HL-60 (cell line): ENCODE measurements around the gene PAK4.

ENCODE experiments used
- GABPA ChIP-seq: IDR thresholded peaks from 2 replicates; pipeline ENCODE4 v1.6.1; 2012; ENCODE audit warnings: low read depth
- POLR2AphosphoS5 ChIP-seq: IDR thresholded peaks from 2 replicates; pipeline ENCODE4 v1.6.1; 2012; ENCODE audit warnings: low read depth
- TF ChIP-seq, protein P1 (sequence below): IDR thresholded peaks from one replicate; pipeline ENCODE4 v1.5.1; 2011; ENCODE audit warnings: low read length, control low read depth, inconsistent platforms; ENCODE audit not compliant: insufficient read depth
- TF ChIP-seq, protein P2 (sequence below): IDR thresholded peaks from 2 replicates; pipeline ENCODE4 v1.6.1; 2012; ENCODE audit warnings: low read depth; ENCODE audit not compliant: insufficient replicate concordance

- TF ChIP-seq, protein P1, sequence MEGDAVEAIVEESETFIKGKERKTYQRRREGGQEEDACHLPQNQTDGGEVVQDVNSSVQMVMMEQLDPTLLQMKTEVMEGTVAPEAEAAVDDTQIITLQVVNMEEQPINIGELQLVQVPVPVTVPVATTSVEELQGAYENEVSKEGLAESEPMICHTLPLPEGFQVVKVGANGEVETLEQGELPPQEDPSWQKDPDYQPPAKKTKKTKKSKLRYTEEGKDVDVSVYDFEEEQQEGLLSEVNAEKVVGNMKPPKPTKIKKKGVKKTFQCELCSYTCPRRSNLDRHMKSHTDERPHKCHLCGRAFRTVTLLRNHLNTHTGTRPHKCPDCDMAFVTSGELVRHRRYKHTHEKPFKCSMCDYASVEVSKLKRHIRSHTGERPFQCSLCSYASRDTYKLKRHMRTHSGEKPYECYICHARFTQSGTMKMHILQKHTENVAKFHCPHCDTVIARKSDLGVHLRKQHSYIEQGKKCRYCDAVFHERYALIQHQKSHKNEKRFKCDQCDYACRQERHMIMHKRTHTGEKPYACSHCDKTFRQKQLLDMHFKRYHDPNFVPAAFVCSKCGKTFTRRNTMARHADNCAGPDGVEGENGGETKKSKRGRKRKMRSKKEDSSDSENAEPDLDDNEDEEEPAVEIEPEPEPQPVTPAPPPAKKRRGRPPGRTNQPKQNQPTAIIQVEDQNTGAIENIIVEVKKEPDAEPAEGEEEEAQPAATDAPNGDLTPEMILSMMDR: no peak
- TF ChIP-seq, protein P2, sequence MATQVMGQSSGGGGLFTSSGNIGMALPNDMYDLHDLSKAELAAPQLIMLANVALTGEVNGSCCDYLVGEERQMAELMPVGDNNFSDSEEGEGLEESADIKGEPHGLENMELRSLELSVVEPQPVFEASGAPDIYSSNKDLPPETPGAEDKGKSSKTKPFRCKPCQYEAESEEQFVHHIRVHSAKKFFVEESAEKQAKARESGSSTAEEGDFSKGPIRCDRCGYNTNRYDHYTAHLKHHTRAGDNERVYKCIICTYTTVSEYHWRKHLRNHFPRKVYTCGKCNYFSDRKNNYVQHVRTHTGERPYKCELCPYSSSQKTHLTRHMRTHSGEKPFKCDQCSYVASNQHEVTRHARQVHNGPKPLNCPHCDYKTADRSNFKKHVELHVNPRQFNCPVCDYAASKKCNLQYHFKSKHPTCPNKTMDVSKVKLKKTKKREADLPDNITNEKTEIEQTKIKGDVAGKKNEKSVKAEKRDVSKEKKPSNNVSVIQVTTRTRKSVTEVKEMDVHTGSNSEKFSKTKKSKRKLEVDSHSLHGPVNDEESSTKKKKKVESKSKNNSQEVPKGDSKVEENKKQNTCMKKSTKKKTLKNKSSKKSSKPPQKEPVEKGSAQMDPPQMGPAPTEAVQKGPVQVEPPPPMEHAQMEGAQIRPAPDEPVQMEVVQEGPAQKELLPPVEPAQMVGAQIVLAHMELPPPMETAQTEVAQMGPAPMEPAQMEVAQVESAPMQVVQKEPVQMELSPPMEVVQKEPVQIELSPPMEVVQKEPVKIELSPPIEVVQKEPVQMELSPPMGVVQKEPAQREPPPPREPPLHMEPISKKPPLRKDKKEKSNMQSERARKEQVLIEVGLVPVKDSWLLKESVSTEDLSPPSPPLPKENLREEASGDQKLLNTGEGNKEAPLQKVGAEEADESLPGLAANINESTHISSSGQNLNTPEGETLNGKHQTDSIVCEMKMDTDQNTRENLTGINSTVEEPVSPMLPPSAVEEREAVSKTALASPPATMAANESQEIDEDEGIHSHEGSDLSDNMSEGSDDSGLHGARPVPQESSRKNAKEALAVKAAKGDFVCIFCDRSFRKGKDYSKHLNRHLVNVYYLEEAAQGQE: no peak
- no peak for TF ChIP-seq POLR2AphosphoS5
- no peak for TF ChIP-seq GABPA
Observed at GRCh38 chr19:39099341-39099740, 26.2 kb upstream of the PAK4 start.
